Measurements from ENCODE around the gene TULP1. TPM values are rescaled to one million over a fixed set of nuclear protein-coding genes. Genes with fewer than 3 reads are reported as not detected.

TULP1 gene
- polyA plus RNA-seq, 2 donors, result 0.08 TPM

DNA sequence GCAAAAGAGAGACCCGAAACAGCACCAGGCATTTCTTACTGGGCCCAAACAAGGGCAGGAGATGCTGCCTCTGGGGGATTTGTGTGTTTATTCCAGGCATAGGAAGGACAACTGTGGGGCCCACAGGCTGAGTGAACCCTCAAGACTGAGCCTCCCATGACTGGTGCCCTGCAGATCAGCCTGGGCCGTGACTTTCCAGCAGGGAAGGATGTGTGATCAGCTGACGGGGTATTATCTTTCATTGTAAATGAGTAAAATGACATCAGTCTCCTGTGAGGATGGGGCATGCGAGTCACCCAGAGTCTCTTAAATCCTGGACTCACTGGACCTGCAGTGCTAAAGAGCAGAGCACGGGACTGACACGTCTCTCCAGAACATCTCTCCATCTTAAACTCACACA, 11.9 kb downstream of the TULP1 start:
- WGBS, 2 donors, result 73 to 81% methylated on average over 6 of the region's 6 CpGs
- peaks cover 4 to 16% of the 10 kb centered on the region in 2 donors for H3K4me1 ChIP-seq (ENCODE audit: control insufficient read depth in 2 of 2, insufficient read depth in 2 of 2, low read length in 1 of 2)
- no peak overlapping the region for H3K27ac ChIP-seq (ENCODE audit: low read depth in 2 of 2, low read length in 1 of 2)
- H3K4me3 ChIP-seq (ENCODE audit: low read depth in 1 of 2, low read length in 2 of 2), result no peak overlapping the region
- H3K27me3 ChIP-seq (ENCODE audit: control insufficient read depth in 1 of 2, insufficient read depth in 2 of 2, low read length in 2 of 2), result no peaks in the 10 kb centered on the region
- H3K9me3 ChIP-seq (ENCODE audit: control insufficient read depth in 2 of 2, insufficient read depth in 1 of 2, low read depth in 1 of 2, low read length in 1 of 2), result no peaks in the 10 kb centered on the region
- no peaks in the 10 kb centered on the region for H3K36me3 ChIP-seq (ENCODE audit: control insufficient read depth in 2 of 2, insufficient read depth in 2 of 2, low read length in 1 of 2)

DNA sequence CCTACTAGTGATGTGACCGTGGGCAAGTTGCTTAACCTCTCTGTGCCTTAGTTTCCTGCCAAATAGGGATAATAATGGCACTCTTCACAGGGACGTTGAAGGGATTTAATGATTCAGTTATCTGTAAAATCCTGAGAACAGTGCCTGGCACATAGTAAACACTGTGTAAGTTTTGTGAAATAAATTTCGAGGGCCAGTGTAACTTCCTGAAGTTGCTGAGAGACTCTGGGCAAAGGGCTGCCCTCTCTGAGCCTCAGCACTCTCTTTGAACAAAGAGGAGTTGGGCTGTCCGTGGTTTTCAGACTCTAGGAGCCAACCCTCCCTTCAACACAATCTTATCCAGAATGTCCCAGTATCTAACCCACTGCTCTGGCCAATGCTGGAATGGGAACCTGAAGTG, 13.3 kb downstream of the TULP1 start:
- no peaks in the 10 kb centered on the region for H3K36me3 ChIP-seq (ENCODE audit: control insufficient read depth in 2 of 2, insufficient read depth in 2 of 2, low read length in 1 of 2)
- no peaks in the 10 kb centered on the region for H3K9me3 ChIP-seq (ENCODE audit: control insufficient read depth in 2 of 2, insufficient read depth in 1 of 2, low read depth in 1 of 2, low read length in 1 of 2)
- H3K4me1 ChIP-seq (ENCODE audit: control insufficient read depth in 2 of 2, insufficient read depth in 2 of 2, low read length in 1 of 2), result peaks cover 6 to 20% of the 10 kb centered on the region in 2 donors
- WGBS, 2 donors, result 81 to 84% methylated on average over 4 of the region's 4 CpGs
- no peak overlapping the region for H3K4me3 ChIP-seq (ENCODE audit: low read depth in 1 of 2, low read length in 2 of 2)
- no peak overlapping the region for H3K27ac ChIP-seq (ENCODE audit: low read depth in 2 of 2, low read length in 1 of 2)
- H3K27me3 ChIP-seq (ENCODE audit: control insufficient read depth in 1 of 2, insufficient read depth in 2 of 2, low read length in 2 of 2), result no peaks in the 10 kb centered on the region

- 31 to 40% methylated on average over 14 of the region's 14 CpGs for WGBS, 2 donors
- Histone ChIP-seq H3K9me3 (ENCODE audit: control insufficient read depth in 2 of 2, insufficient read depth in 1 of 2, low read depth in 1 of 2, low read length in 1 of 2) (no peaks in the 10 kb centered on the region), H3K27me3 (ENCODE audit: control insufficient read depth in 1 of 2, insufficient read depth in 2 of 2, low read length in 2 of 2) (no peaks in the 10 kb centered on the region), H3K4me1 (ENCODE audit: control insufficient read depth in 2 of 2, insufficient read depth in 2 of 2, low read length in 1 of 2) (peaks cover 7 to 28% of the 10 kb centered on the region in 2 donors), H3K27ac (ENCODE audit: low read depth in 2 of 2, low read length in 1 of 2) (peak overlapping the region; percentile 96 to 98), H3K4me3 (ENCODE audit: low read depth in 1 of 2, low read length in 2 of 2) (peak overlapping the region; percentile 64 to 89), H3K36me3 (ENCODE audit: control insufficient read depth in 2 of 2, insufficient read depth in 2 of 2, low read length in 1 of 2) (peaks cover 0 to 2% of the 10 kb centered on the region in 2 donors)
Measured at GRCh38 chr6:35498422-35499067, 14.2 kb downstream of the TULP1 start.

DNA sequence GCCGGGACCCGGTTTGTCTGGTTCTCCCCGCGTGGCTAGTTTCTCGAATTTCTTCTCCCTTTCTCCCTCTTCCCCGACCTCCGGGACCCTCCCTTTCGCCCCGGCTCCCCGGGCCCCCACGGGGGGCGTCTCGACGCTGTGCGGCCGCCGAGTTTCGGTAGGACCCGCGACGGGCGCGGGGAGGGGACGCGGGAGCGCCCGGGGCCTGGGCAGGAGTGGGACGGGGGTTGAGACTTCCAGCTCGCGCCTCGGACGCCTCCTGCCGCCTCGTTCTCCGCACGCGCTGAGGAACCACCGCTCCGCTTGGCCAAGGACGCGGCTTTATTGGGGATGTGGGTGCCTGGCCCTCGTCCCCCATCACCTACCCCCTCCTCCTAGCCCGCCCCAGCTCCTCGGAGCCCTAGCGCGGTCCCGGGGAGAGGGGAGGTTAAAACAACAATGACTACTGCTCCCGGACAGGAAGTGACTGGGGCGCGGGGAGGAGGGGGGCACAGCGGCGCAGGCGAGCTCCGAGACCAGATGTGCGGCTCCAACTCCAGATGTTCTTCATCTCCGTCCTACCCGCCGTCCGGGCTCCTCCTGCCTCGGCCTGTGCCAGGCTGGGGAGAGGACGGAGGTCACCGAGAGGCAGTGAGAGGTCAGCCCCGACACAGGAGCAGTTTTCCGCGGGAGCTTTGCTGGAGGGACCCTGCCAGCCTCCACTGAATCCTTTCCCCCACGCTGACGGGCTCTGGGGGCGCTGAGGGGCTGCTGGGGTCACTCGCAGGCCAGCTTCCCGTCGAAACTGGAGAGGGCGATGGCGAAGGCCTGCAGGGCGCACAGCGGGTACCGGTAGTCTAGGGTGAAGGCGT, 14.9 kb downstream of the TULP1 start:
- H3K27ac ChIP-seq (ENCODE audit: low read depth in 2 of 2, low read length in 1 of 2), result peak overlapping the region; percentile 96 to 98
- peak overlapping the region; percentile 64 to 89 for H3K4me3 ChIP-seq (ENCODE audit: low read depth in 1 of 2, low read length in 2 of 2)
- peaks cover 0 to 5% of the 10 kb centered on the region in 2 donors for H3K36me3 ChIP-seq (ENCODE audit: control insufficient read depth in 2 of 2, insufficient read depth in 2 of 2, low read length in 1 of 2)
- 3 to 8% methylated on average over 59 to 77 of the region's 77 CpGs for WGBS, 2 donors
- H3K9me3 ChIP-seq (ENCODE audit: control insufficient read depth in 2 of 2, insufficient read depth in 1 of 2, low read depth in 1 of 2, low read length in 1 of 2), result no peaks in the 10 kb centered on the region
- no peaks in the 10 kb centered on the region for H3K27me3 ChIP-seq (ENCODE audit: control insufficient read depth in 1 of 2, insufficient read depth in 2 of 2, low read length in 2 of 2)
- H3K4me1 ChIP-seq (ENCODE audit: control insufficient read depth in 2 of 2, insufficient read depth in 2 of 2, low read length in 1 of 2), result peaks cover 7 to 33% of the 10 kb centered on the region in 2 donors

DNA sequence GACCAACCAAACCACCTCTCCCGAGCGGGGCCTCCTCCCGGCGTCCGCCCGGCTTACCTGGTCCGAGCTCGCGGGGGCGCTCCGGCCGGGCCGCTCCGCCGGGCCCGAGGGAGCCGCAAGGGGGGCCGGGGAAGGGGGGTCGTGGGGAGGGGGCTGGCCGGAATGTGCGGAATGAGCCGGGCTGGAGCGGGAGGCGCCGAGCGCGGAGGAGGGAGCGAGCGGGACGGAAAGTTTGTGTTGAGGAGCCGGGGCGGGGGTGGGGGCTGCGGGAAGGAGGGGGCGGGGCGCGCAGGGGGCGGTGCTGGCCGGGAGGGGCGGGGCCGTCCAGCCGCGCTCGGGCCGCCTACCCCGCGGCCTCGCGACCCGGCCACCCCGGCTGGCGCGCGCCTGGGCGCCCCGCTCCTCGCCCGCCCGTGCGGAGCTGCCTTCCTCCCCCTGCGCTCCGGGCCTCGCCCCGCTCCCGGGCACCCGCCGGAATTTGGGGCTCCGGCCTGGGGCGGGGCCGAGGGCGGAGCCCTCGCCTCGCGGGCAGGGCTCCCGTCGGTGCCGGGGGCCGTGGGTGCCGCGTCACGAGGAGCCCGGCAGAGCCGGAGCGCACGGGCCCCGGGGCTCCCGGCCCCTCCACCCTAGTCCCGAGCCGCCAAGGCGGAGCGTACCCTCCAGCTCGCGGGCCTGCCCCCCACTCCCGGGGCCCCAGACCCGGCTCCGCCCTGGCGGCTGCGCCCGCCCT, 15.7 kb downstream of the TULP1 start, which contains the start of gene TEAD3:
Gene TEAD3, minus strand, starts transcription at position 239 of the 730 bp plus-strand sequence.
- 0 to 1% methylated on average over 28 to 87 of the region's 98 CpGs for WGBS, 2 donors
- Histone ChIP-seq H3K4me1 (ENCODE audit: control insufficient read depth in 2 of 2, insufficient read depth in 2 of 2, low read length in 1 of 2) (peaks cover 10 to 41% of the 10 kb centered on the region in 2 donors), H3K36me3 (ENCODE audit: control insufficient read depth in 2 of 2, insufficient read depth in 2 of 2, low read length in 1 of 2) (peaks cover 0 to 5% of the 10 kb centered on the region in 2 donors), H3K27ac (ENCODE audit: low read depth in 2 of 2, low read length in 1 of 2) (peak within 1 kb of the TSS; percentile 96 to 98), H3K27me3 (ENCODE audit: control insufficient read depth in 1 of 2, insufficient read depth in 2 of 2, low read length in 2 of 2) (no peaks in the 10 kb centered on the region), H3K9me3 (ENCODE audit: control insufficient read depth in 2 of 2, insufficient read depth in 1 of 2, low read depth in 1 of 2, low read length in 1 of 2) (no peaks in the 10 kb centered on the region), H3K4me3 (ENCODE audit: low read depth in 1 of 2, low read length in 2 of 2) (peak within 1 kb of the TSS; percentile 75 to 89)

- peak overlapping the region; percentile 96 to 98 for H3K27ac ChIP-seq (ENCODE audit: low read depth in 2 of 2, low read length in 1 of 2)
- 11 to 13% methylated on average over 46 to 63 of the region's 63 CpGs for WGBS, 2 donors
- no peaks in the 10 kb centered on the region for H3K27me3 ChIP-seq (ENCODE audit: control insufficient read depth in 1 of 2, insufficient read depth in 2 of 2, low read length in 2 of 2)
- H3K9me3 ChIP-seq (ENCODE audit: control insufficient read depth in 2 of 2, insufficient read depth in 1 of 2, low read depth in 1 of 2, low read length in 1 of 2), result no peaks in the 10 kb centered on the region
- peaks cover 0 to 5% of the 10 kb centered on the region in 2 donors for H3K36me3 ChIP-seq (ENCODE audit: control insufficient read depth in 2 of 2, insufficient read depth in 2 of 2, low read length in 1 of 2)
- peaks cover 18 to 49% of the 10 kb centered on the region in 2 donors for H3K4me1 ChIP-seq (ENCODE audit: control insufficient read depth in 2 of 2, insufficient read depth in 2 of 2, low read length in 1 of 2)
- peak overlapping the region; percentile 75 to 89 for H3K4me3 ChIP-seq (ENCODE audit: low read depth in 1 of 2, low read length in 2 of 2)
Measured at GRCh38 chr6:35496036-35496840, 16.5 kb downstream of the TULP1 start.

DNA sequence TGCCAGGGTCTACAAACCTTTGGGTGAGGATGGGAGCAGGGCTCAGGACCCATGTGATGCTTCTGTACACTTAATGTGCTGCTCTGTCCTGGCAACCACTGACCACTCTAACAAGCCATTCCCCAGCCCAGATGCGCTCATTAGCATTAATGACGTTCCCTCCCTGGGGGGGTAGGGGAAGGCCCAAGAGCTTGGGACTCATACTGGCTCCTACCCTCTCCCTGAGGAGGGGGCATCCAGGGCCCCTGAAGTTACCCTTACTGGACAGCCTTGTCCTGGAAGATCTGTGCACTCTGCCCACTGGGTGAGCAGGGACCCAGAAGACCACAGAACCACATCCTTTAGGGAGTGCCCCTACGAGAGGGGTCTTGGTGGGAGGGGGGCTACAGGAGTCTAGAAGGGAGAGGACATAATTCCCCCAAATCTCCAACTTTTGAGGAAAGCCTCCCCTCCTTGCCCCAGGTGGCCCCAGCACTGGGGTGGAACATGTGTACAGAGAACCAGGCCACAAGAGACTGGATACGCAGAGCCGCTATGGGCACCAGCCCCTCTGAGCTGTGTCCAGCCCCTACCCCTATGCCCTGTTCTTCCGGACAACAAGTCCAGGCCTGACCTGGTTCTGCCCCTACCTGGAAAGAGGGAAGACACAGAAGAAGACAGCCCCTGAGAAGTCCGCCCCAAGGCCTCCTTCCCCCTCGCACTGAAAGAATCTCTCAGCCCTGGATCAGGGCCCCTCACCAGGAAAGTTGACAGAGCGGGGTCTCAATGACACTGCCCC, 17.2 kb downstream of the TULP1 start:
- Histone ChIP-seq H3K4me3 (ENCODE audit: low read depth in 1 of 2, low read length in 2 of 2) (peak overlapping the region; percentile 75 to 89), H3K4me1 (ENCODE audit: control insufficient read depth in 2 of 2, insufficient read depth in 2 of 2, low read length in 1 of 2) (peaks cover 19 to 52% of the 10 kb centered on the region in 2 donors), H3K27me3 (ENCODE audit: control insufficient read depth in 1 of 2, insufficient read depth in 2 of 2, low read length in 2 of 2) (no peaks in the 10 kb centered on the region), H3K27ac (ENCODE audit: low read depth in 2 of 2, low read length in 1 of 2) (peak overlapping the region; percentile 96 to 98), H3K36me3 (ENCODE audit: control insufficient read depth in 2 of 2, insufficient read depth in 2 of 2, low read length in 1 of 2) (peaks cover 0 to 5% of the 10 kb centered on the region in 2 donors), H3K9me3 (ENCODE audit: control insufficient read depth in 2 of 2, insufficient read depth in 1 of 2, low read depth in 1 of 2, low read length in 1 of 2) (no peaks in the 10 kb centered on the region)
- 38 to 49% methylated on average over 9 of the region's 9 CpGs for WGBS, 2 donors

GRCh38 chr6:35494161-35494563, 18.5 kb downstream of the TULP1 start:
- Histone ChIP-seq H3K36me3 (ENCODE audit: control insufficient read depth in 2 of 2, insufficient read depth in 2 of 2, low read length in 1 of 2) (peaks cover 0 to 5% of the 10 kb centered on the region in 2 donors), H3K9me3 (ENCODE audit: control insufficient read depth in 2 of 2, insufficient read depth in 1 of 2, low read depth in 1 of 2, low read length in 1 of 2) (no peaks in the 10 kb centered on the region), H3K27ac (ENCODE audit: low read depth in 2 of 2, low read length in 1 of 2) (peak overlapping the region; percentile 36 to 74), H3K4me1 (ENCODE audit: control insufficient read depth in 2 of 2, insufficient read depth in 2 of 2, low read length in 1 of 2) (peaks cover 22 to 55% of the 10 kb centered on the region in 2 donors), H3K4me3 (ENCODE audit: low read depth in 1 of 2, low read length in 2 of 2) (peak overlapping the region; percentile 25 to 89), H3K27me3 (ENCODE audit: control insufficient read depth in 1 of 2, insufficient read depth in 2 of 2, low read length in 2 of 2) (no peaks in the 10 kb centered on the region)
- WGBS, 2 donors, result 7 to 17% methylated on average over 3 to 4 of the region's 4 CpGs

Measured in esophagus (tissue), 2 donors.